GM23338 (cell line): ENCODE results near the gene FAN1. TPM values are rescaled to one million over a fixed set of nuclear protein-coding genes. Genes with fewer than 3 reads are reported as not detected.

Experiments
- ATAC-seq: fragments of 200-7000 bp; cut with Tn5 transposase; 3 replicates; pipeline ENCODE4 v1.9.1; 2020
- DNase-seq: peaks from one replicate; pipeline ENCODE4 v3.0.0-alpha.2; 2015; ENCODE audit warnings: low spot score
- H2AFZ ChIP-seq: fragments of 200-600 bp; sonication (generic); 2 replicates; pipeline ENCODE4 v1.8.0; 2016; ENCODE audit warnings: antibody characterized with exemption, mild to moderate bottlenecking, moderate library complexity
- H3F3A ChIP-seq: fragments of 200-600 bp; sonication (generic); replicated peaks from 2 replicates; pipeline ENCODE4 v1.8.0; 2017; ENCODE audit warnings: antibody characterized with exemption, mixed run types, low read depth
- H3K27ac ChIP-seq: fragments of 200-600 bp; sonication (generic); 2 replicates; pipeline ENCODE4 v1.6.1; 2016; ENCODE audit warnings: low read depth
- H3K27me3 ChIP-seq: fragments of 200-600 bp; sonication (generic); 2 replicates; pipeline ENCODE4 v1.8.0; 2016; ENCODE audit warnings: mild to moderate bottlenecking, mixed run types, moderate library complexity; ENCODE audit not compliant: insufficient read depth
- H3K36me3 ChIP-seq: fragments of 200-600 bp; sonication (generic); 2 replicates; pipeline ENCODE4 v1.8.0; 2016; ENCODE audit warnings: mild to moderate bottlenecking; ENCODE audit not compliant: insufficient read depth
- H3K4me1 ChIP-seq: fragments of 200-600 bp; sonication (generic); 2 replicates; pipeline ENCODE4 v1.8.0; 2016; ENCODE audit warnings: mild to moderate bottlenecking, moderate library complexity; ENCODE audit not compliant: insufficient read depth
- H3K4me2 ChIP-seq: fragments of 200-600 bp; sonication (generic); 2 replicates; pipeline ENCODE4 v1.7.1; 2017; ENCODE audit warnings: mixed run types
- H3K4me3 ChIP-seq: fragments of 200-600 bp; sonication (generic); 2 replicates; pipeline ENCODE4 v1.6.1; 2016; ENCODE audit warnings: mixed run types
- H3K79me2 ChIP-seq: fragments of 200-600 bp; sonication (generic); replicated peaks from 2 replicates; pipeline ENCODE4 v1.8.0; 2017; ENCODE audit warnings: mild to moderate bottlenecking; ENCODE audit not compliant: insufficient read depth
- H3K9me2 ChIP-seq: fragments of 200-600 bp; sonication (generic); 2 replicates; pipeline ENCODE4 v1.8.0; 2017; ENCODE audit not compliant: insufficient read depth
- H4K20me1 ChIP-seq: fragments of 200-600 bp; sonication (generic); replicated peaks from 2 replicates; pipeline ENCODE4 v1.8.0; 2017; ENCODE audit warnings: mild to moderate bottlenecking; ENCODE audit not compliant: insufficient read depth
- H3K27ac Mint-ChIP-seq: 2 replicates; pipeline ENCODE4 v1.8.0; 2020; ENCODE audit warnings: inconsistent platforms, mild to moderate bottlenecking, moderate library complexity, mixed read lengths
- H3K27me3 Mint-ChIP-seq: 3 replicates; pipeline ENCODE4 v1.8.0; 2022; ENCODE audit warnings: low read depth, mild to moderate bottlenecking, moderate library complexity, mixed read lengths, inconsistent platforms; ENCODE audit not compliant: insufficient read depth, poor library complexity
- H3K36me3 Mint-ChIP-seq: 3 replicates; pipeline ENCODE4 v1.8.0; 2021; ENCODE audit warnings: low read depth, mild to moderate bottlenecking, inconsistent platforms, moderate library complexity, mixed read lengths
- H3K4me1 Mint-ChIP-seq: 3 replicates; pipeline ENCODE4 v1.8.0; 2020; ENCODE audit warnings: mild to moderate bottlenecking, inconsistent platforms, mixed read lengths
- H3K4me3 Mint-ChIP-seq: 3 replicates; pipeline ENCODE4 v1.8.0; 2021; ENCODE audit warnings: moderate library complexity, mild to moderate bottlenecking, inconsistent platforms, mixed read lengths
- H3K9me3 Mint-ChIP-seq: 3 replicates; pipeline ENCODE4 v1.8.0; 2020; ENCODE audit warnings: moderate library complexity, mild to moderate bottlenecking, inconsistent platforms, mixed read lengths
- CREB1 ChIP-seq: fragments of 250-450 bp; sonication (Bioruptor Pico); IDR thresholded peaks from 2 replicates; pipeline ENCODE4 v1.5.0; 2020; ENCODE audit warnings: low read depth, mild to moderate bottlenecking, moderate library complexity
- CTCF ChIP-seq, 2 experiments: fragments of 200-600 bp in 1 of 2; sonication (generic) in 1 of 2; conservative IDR thresholded peaks; 2 replicates each; pipeline versions ENCODE4 v1.5.1 to v1.6.1; 2016 to 2017; ENCODE audit warnings: antibody characterized with exemption in 2 of 2, low read depth in 2 of 2, mild to moderate bottlenecking in 2 of 2, moderate library complexity in 1 of 2
- ETS1 ChIP-seq: IDR thresholded peaks from 2 replicates; pipeline ENCODE4 v1.6.1; 2016; ENCODE audit warnings: antibody characterized with exemption
- EZH2 ChIP-seq: fragments of 200-600 bp; sonication (generic); IDR thresholded peaks from one replicate; pipeline ENCODE4 v1.8.0; 2017; ENCODE audit warnings: antibody characterized with exemption, mild to moderate bottlenecking, low read depth; ENCODE audit not compliant: unreplicated experiment
- EZH2phosphoT487 ChIP-seq: fragments of 200-600 bp; sonication (generic); IDR thresholded peaks from one replicate; pipeline ENCODE4 v1.8.1; 2018; ENCODE audit warnings: antibody characterized with exemption; ENCODE audit not compliant: unreplicated experiment
- NANOG ChIP-seq: IDR thresholded peaks from 2 replicates; pipeline ENCODE4 v1.6.1; 2016; ENCODE audit warnings: antibody characterized with exemption, borderline replicate concordance
- POLR2AphosphoS5 ChIP-seq: IDR thresholded peaks from 2 replicates; pipeline ENCODE4 v1.6.1; 2016; ENCODE audit warnings: antibody characterized with exemption, low read depth
- REST ChIP-seq: IDR thresholded peaks from one replicate; pipeline ENCODE4 v1.6.1; 2018; ENCODE audit warnings: antibody characterized with exemption; ENCODE audit not compliant: unreplicated experiment
- STAT1 ChIP-seq: IDR thresholded peaks from one replicate; pipeline ENCODE4 v1.6.1; 2016; ENCODE audit warnings: antibody characterized with exemption; ENCODE audit not compliant: unreplicated experiment
- ZNF114 ChIP-seq: fragments of 250-450 bp; sonication (Bioruptor Pico); IDR thresholded peaks from 2 replicates; pipeline ENCODE4 v1.5.0; 2020; ENCODE audit warnings: mild to moderate bottlenecking, moderate library complexity
- ZNF331 ChIP-seq: fragments of 250-450 bp; sonication (Bioruptor Pico); IDR thresholded peaks from 2 replicates; pipeline ENCODE4 v1.5.0; 2020; ENCODE audit warnings: low read depth, mild to moderate bottlenecking, moderate library complexity
- ZNF462 ChIP-seq: fragments of 250-450 bp; sonication (Bioruptor Pico); IDR thresholded peaks from 2 replicates; pipeline ENCODE4 v1.5.0; 2020; ENCODE audit warnings: mild to moderate bottlenecking, moderate library complexity
- polyA plus RNA-seq: library from polyadenylated mRNA; unstranded; fragments of >200 nt; fragmentation: Nextera tagmentation; extraction: Ambion mirVana; gene quantifications from 2 replicates; pipeline ENCODE4 v1.2.1, GENCODE V29; 2016
- total RNA-seq: library from RNA; depleted of rRNA; stranded (reverse); fragments of >200 nt; shearing (Covaris generic); gene quantifications from 2 replicates; pipeline ENCODE4 v1.2.3, GENCODE V29; 2014

Gene FAN1
- total and polyA plus RNA-seq, 2 experiments from 2014 or later = 9.1 to 29.2 TPM

GRCh38 chr15:30974112-30974511, 70.4 kb downstream of the FAN1 start:
- DNase-seq (no peak), ATAC-seq (no peak)
- no peaks in the 10 kb centered on the region for H3K4me1 ChIP-seq
- no peak overlapping the region for H3K4me2 ChIP-seq
- no peak overlapping the region for H2AFZ ChIP-seq
- H3K79me2 ChIP-seq = peaks cover 9% of the 10 kb centered on the region
- no peaks in the 10 kb centered on the region for H4K20me1 ChIP-seq
- Mint-ChIP-seq H3K27me3 (no peaks in the 10 kb centered on the region), H3K4me3 (no peak overlapping the region), H3K27ac (no peak overlapping the region), H3K36me3 (no peaks in the 10 kb centered on the region), H3K4me1 (peaks cover 4% of the 10 kb centered on the region), H3K9me3 (no peaks in the 10 kb centered on the region)
- no peaks in the 10 kb centered on the region for H3K27me3 ChIP-seq
- no peaks in the 10 kb centered on the region for H3K9me2 ChIP-seq
- TF ChIP-seq REST = no peak
- TF ChIP-seq ZNF331 (CRISPR knock-in tag) = no peak
- TF ChIP-seq ZNF462 (CRISPR knock-in tag) = no peak
- no peak for TF ChIP-seq EZH2
- no peak for TF ChIP-seq NANOG
- TF ChIP-seq ZNF114 = no peak
- no peak for TF ChIP-seq ETS1
- no peak for TF ChIP-seq POLR2AphosphoS5
- no peak for TF ChIP-seq CTCF (conservative IDR thresholded peaks at IDR 0.05; ENCODE audit: low read depth in 2 of 2)
- TF ChIP-seq EZH2phosphoT487 = no peak
- TF ChIP-seq CREB1 (CRISPR knock-in tag) = no peak
- no peak for TF ChIP-seq STAT1
- H3K36me3 ChIP-seq = no peaks in the 10 kb centered on the region
- no peak overlapping the region for H3K27ac ChIP-seq
- H3K4me3 ChIP-seq = no peak overlapping the region
- no peaks in the 10 kb centered on the region for H3F3A ChIP-seq
